Anterior cingulate cortex (tissue), 58 donors: Measurements from ENCODE around the gene GUCY2D.
A peak's percentile ranks its signal among the peaks of the same experiment; 100 is the strongest.

ENCODE experiments used
- DNase-seq, 58 donors: peaks; one replicate each; lab custom pipeline; 2025; lab: John Stamatoyannopoulos, UW

Gene GUCY2D

GRCh38 chr17:7989781-7990655 is 12.4 kb upstream of the GUCY2D start:
- peak in 55 of 58 donors; percentile 21 to 90 (median 61) for DNase-seq

DNA sequence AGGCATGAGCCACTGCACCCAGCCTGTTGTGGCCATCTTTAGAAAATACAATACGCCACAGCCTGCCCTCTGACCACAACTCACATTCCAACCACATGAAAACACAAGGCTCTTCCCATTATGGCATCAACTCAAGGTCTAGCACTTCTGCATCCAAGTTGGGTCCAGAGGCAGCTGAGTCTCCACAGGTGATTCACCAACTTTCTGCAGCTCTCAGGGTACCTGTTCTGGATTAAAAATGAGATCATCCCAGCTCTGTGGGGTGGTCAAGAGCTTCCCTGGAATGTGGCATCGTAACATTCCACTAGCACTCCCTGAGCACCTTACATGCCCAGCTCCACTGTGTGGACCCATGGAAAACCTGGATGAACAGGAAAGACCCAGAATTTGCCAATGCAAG is 9.9 kb upstream of the GUCY2D start:
- no peak for DNase-seq

DNA sequence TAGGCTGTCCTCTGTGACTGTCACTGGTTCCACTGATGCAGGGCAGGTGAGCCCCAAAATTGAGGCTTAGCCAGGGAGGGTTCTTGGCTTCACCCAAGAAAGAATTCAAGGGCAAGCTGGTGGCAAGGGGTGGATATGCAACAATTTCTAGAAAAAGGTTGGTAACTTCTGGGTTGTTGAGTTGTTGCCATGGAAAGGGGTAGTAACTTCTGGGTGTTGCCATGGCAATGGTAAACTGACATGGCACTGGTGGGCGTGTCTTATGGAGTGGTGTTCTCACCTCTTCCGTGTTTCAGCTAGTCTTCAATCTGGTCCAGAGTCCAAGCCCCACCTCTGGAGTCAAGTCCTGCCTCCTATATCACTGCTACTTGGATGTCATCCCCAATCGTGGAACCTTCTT is 9.5 kb upstream of the GUCY2D start:
- DNase-seq = no peak

GRCh38 chr17:7993972-7994589 is 8.3 kb upstream of the GUCY2D start:
- no peak for DNase-seq

DNA sequence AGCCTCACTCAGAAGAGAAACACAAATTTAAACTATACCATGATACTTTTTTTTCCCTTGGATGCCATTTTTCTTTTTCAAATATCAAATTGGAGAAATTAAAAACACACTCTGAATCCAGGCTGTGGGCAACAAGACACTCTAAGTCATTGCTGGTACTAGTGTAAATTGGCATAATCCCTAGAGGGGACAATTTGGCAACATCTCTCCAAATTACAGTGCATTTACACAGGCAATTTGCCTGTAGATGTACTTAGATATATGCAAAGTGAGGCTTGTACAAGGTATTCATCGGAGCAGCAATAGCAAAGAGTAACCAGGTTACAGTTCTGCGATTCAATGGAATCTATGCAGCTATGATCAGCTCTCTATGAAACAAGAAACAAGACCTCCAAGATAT is 6.7 kb upstream of the GUCY2D start:
- no peak for DNase-seq

- peak in 1 of 58 donors; percentile 6 for DNase-seq
Observed at GRCh38 chr17:7997186-7997585, 5.2 kb upstream of the GUCY2D start.

- no peak for DNase-seq
Observed at GRCh38 chr17:8002721-8003593, 542 bp downstream of the GUCY2D start.

DNA sequence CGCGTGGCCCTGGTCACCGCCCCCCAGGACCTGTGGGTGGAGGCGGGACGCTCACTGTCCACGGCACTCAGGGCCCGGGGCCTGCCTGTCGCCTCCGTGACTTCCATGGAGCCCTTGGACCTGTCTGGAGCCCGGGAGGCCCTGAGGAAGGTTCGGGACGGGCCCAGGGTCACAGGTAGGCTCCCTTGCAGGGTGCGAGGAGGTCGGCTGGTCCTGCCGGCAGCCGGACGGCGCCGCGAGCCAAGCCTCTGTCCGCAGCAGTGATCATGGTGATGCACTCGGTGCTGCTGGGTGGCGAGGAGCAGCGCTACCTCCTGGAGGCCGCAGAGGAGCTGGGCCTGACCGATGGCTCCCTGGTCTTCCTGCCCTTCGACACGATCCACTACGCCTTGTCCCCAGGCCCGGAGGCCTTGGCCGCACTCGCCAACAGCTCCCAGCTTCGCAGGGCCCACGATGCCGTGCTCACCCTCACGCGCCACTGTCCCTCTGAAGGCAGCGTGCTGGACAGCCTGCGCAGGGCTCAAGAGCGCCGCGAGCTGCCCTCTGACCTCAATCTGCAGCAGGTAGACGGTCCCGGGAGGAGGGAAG is 1.3 kb downstream of the GUCY2D start:
- no peak for DNase-seq

DNA sequence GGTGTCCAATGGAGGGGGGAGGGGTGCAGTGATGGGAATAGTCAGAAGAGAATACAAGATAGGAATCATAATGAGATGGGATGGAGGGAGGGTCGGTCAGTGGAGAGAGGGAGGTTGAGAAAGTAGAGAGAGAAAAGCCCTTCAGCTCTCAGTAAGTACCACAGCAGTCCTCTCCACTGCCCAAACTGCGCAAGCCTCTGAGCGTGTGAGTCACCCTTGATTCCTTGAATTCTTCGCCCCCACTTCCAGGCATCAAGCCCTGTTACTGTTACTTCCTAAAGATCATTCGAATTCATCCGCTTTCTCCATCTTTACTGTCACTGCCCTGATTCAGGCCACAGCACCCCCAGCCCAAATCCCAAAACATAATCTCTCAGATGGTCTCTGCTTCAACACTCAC is 2.5 kb downstream of the GUCY2D start:
- DNase-seq = no peak

GRCh38 chr17:8005357-8005756 is 2.9 kb downstream of the GUCY2D start:
- no peak for DNase-seq

GRCh38 chr17:8005967-8006730 is 3.7 kb downstream of the GUCY2D start:
- DNase-seq = no peak

DNA sequence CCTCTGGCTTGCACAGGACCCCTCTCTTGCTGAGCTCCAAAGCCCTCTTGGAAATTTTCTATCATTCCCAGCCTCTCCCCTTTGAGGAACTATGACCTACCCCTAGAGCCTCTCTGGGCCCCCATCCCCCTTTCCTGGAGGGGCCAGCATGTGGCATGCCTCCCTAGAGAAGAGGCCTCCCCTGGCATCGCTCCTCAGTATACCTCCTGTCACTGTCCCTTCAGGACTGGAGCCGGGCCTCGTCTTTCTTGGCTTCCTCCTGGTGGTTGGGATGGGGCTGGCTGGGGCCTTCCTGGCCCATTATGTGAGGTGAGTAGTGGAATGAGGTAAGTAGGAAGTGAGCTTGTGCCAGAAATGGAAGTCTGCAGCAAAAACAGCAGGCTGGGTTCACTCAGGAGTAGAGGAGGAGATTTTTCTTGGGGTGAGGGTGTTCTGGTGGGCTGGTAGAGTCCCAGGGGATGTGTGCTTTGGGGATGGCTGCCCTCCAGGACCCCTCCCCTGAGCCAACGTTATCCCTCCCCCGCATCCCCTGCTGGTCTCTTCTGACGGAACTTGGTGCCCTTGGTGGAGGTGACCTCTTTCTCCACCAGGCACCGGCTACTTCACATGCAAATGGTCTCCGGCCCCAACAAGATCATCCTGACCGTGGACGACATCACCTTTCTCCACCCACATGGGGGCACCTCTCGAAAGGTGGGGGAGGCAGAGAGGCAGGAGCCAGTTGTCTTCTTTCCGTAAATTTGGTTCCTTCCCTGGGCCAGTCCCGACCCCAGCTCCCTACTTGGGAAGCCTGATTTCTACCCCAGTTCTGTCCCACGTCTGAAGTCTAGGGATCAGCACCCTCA is 4.6 kb downstream of the GUCY2D start:
- no peak for DNase-seq

GRCh38 chr17:8007836-8008235 is 5.4 kb downstream of the GUCY2D start:
- DNase-seq = no peak

DNA sequence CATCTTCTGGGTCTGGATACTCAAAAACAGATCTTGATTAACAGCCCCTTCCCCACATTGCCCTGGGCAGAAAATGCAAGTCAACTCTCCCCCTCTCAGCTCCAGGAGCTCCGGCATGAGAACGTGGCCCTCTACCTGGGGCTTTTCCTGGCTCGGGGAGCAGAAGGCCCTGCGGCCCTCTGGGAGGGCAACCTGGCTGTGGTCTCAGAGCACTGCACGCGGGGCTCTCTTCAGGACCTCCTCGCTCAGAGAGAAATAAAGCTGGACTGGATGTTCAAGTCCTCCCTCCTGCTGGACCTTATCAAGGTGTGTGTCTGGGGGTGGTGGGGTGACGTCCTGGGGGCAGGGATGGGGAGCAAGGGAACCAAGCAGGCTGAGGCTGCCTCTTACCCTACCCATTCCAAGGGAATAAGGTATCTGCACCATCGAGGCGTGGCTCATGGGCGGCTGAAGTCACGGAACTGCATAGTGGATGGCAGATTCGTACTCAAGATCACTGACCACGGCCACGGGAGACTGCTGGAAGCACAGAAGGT is 9.7 kb downstream of the GUCY2D start:
- no peak for DNase-seq

DNA sequence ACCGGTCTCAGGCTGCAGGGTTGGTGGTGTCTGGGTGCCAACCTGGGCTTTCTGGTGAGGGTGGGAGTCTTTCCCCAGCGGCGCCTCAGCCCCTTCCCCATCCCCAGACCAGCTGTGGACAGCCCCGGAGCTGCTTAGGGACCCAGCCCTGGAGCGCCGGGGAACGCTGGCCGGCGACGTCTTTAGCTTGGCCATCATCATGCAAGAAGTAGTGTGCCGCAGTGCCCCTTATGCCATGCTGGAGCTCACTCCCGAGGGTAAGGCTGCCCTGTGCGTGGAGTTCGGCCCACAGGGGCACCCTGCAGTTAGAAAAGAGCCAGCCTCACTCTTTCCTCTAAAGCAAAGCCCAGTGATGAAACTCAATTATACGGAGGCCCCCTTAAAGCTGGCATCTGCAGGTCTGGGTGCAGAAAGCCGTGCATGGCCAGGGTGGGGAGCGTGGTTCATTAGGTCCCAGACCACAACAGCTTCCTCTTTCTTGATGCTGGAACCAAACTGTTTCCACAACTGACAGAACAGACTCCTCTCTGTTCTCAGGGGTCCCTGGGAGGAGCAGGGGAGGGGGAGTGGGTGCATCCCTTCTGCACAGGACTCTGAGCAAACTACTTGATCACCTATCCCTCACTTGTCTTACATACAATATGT is 10.7 kb downstream of the GUCY2D start:
- no peak for DNase-seq

- DNase-seq = no peak
Observed at GRCh38 chr17:8013731-8014557, 11.5 kb downstream of the GUCY2D start.

DNA sequence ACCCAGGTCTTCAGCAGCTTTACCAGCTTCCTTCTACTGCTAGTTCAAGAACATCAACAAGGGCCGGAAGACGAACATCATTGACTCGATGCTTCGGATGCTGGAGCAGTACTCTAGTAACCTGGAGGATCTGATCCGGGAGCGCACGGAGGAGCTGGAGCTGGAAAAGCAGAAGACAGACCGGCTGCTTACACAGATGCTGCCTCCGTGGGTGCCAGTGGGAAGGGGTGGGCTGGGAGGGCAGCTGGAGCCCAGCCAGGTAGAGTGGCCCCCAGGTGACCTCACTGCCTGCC is 12.1 kb downstream of the GUCY2D start:
- no peak for DNase-seq
